ENCODE results near the gene PTTG1IP.
"Not testable (repeated sequence)": the region's sequence is repeated elsewhere in the genome, so short reads cannot be mapped to it uniquely, and the experiment has no call there.

The PTTG1IP gene, protein sequence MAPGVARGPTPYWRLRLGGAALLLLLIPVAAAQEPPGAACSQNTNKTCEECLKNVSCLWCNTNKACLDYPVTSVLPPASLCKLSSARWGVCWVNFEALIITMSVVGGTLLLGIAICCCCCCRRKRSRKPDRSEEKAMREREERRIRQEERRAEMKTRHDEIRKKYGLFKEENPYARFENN

DNA sequence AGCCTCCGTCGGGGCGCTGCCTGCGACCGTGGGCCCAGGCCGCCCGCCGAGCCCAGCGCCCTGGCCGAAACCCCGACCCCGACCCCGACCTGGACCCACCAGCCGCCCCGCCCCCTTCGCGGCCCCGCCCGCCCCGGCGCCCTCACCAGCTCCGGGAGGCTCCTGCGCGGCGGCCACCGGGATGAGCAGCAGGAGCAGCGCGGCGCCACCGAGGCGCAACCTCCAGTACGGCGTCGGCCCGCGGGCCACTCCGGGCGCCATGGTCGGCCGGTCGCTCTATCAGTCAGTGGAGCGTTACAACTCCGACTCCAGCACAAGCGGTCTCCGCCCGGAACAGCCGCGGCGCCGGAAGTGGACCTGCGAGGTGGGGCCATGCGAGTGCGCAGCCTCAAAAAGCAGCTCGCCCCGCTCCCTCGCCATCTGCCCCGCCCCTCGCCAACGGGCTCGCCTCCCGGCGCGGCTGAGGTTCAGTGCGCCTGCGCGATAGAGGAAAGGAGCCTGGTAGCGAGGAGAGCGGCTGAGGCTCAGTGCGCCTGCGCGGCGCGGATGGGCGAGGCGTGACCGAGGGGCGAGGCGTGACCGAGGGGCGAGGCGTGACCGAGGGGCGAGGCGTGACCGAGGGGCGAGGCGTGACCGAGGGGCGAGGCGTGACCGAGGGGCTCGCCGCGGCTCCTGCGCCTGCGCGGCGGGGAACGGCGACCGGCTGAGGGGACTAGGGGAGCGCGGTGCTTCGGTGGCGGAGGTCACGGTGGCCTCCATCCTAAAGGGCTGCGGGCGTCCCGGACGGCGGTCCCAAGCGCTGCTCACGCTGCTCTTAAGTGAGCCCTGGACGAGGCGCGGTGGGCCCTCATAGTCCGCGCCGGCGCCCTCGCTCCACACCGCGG is at the start of gene PTTG1IP:
Gene PTTG1IP, minus strand, starts transcription at position 335 of the 884 bp plus-strand sequence. Its CDS starts 74 bp downstream, at position 261.
- DNase-seq (ENCODE audit: low spot score) = peak; percentile 98

DNA sequence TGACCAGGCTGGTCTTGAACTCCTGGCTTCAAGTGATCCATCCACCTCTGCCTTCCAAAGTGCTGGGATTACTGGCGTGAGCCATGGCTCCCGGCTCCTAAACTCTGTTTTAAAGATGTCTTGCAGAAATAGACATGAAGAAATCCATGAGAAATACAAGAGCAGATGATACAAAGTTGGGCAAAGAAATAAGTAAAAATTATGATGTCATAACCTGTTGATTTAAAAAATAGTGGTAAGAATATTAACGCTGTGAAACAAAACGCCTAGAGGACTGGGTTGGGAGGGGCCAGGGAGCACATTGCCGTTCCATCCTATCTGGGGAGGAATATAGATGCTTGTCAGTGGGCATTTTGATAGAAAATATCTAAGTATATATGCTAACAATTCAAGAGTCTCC is 48.4 kb upstream of the PTTG1IP start:
- no peak for DNase-seq (ENCODE audit: low spot score)

- no peak for DNase-seq (ENCODE audit: low spot score)
Observed at GRCh38 chr21:44920694-44921604, 47.5 kb upstream of the PTTG1IP start, which contains the start of gene ITGB2. Gene ITGB2, minus strand, starts transcription at chr21:44920899. Its CDS starts 10,117 bp downstream, at chr21:44910782.

DNA sequence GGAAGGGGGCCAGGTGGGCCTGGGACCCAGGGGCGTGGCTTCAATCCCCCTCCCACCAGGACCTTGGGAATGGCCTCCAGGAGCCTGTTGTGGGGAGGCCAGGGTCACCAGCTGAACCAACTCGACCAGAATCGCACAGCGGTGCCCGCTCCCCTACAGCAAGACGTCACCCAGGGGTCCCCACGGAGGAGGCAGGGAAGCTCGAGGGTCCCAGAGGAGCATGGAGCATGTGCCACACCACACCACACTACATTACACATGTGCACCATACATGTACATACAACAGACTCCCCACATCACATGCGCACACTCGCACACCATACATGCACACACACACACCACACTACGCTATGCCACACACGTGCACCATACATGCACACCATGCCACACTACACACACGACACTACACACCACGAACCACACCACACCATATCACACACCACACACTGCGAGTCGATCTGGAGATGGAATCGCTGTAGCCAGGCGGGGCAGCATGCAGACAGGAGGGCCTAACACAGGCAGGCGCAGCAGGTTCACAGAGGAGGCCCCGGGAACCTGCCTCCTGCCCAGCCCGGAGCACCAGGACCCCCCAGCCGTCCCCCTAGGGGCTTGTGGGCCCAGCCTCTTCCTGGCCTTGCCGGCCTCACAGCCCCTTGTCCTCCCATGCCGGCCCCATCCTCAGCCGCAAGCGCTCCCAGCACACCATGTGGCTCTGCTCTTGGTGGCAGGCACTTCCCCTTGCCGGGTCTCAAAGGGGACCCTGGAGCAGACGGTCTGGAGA is 46.6 kb upstream of the PTTG1IP start:
- DNase-seq (ENCODE audit: low spot score) = no peak

DNA sequence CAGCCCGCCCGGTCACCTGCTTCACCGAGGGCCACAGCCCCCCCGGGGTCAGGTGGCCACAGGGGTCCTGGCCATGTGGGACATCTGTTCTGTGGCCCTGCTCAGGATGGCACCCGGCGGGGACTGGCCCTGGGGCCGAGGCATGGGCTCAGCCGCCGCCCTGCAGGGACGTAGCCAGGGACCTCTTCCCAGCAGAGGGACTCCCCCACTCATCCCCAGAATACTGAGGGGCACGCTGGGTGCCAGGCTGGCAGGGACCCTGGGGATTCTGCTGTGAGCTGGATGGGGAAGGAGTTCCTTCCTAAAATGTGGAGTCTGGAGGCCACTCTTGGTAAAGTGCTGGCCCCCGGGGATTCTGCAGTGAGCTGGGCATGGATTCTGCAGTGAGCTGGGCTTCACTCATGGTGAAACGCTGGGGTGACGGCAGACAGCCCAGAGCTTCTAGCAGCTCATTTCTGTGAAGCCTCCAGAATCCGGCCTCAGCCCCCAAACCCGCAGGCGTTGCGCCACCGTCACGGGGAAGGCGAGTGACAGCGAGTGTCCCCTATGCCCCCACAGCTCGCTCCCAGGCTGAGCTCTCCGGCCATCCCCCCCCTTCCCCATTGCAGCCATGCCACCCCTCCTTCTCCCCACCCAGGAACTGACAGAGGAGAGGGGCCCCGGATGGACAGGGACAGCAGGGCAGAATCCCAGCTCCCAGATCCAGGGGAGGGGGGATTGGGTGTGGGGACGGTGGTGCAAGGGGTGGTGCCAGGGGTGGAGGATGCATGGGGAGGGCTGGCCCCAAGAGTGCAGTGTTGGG is 45.8 kb upstream of the PTTG1IP start:
- no peak for DNase-seq (ENCODE audit: low spot score)

DNA sequence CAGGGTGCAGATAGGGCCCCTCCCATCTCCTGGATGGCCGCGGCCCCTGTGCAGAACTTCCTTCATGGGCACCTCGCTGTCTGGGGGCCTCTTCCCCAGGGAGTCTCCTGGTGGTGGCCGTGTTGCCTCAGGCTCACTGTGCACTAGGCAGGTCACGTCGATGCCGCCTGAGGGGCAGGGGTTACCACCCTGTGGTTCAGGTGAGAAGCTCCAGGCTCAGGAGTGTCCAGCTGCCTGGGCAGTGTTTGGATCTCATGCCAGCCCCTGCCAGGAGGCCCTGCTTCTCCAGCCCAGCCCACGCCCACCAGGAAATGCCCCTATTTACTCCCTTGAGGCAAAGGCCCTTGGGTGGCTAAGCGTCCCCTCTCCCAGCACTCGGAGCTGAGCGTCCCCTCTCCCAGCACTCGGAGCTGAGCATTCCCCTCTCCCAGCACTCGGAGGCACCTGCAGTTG is 45.1 kb upstream of the PTTG1IP start:
- DNase-seq (ENCODE audit: low spot score) = no peak

- DNase-seq (ENCODE audit: low spot score) = no peak
Observed at GRCh38 chr21:44918107-44918470, 44.6 kb upstream of the PTTG1IP start.

DNA sequence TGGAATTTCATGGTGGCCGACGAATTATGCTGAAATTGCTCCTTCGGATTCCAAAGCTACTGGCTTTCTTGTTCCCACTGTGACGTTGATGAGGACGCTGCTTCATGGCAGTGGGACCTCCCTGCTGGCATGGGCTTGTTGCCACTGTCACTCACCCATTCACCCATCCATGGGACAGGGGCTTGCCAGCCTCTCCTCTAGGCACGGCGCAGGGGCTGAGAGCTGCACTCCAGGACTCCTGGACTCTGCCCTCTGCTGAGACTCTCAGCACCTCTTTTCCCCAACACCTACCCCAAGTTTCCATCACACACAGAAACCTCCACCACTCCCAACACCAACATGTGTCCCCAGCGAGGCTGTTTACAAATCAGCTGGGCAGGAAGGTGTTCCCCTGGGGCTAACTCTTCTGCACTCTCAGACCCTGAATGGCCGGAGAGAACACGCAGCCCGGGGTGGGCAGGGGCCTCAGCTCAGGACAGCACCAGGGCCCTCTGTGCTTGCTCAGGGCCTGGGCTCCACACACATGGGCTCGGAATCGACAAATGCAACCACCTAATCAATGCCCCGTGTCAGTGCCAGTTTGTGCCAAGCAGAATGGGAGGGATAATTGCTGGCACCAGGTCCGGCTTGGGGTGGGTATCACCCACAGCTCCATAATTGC is 44.1 kb upstream of the PTTG1IP start:
- DNase-seq (ENCODE audit: low spot score) = no peak

GRCh38 chr21:44916965-44917364 is 43.5 kb upstream of the PTTG1IP start:
- no peak for DNase-seq (ENCODE audit: low spot score)

- no peak for DNase-seq (ENCODE audit: low spot score)
Observed at GRCh38 chr21:44914176-44914874, 40.8 kb upstream of the PTTG1IP start.

GRCh38 chr21:44913425-44914175 is 40.1 kb upstream of the PTTG1IP start:
- no peak for DNase-seq (ENCODE audit: low spot score)

GRCh38 chr21:44912506-44913412 is 39.3 kb upstream of the PTTG1IP start:
- DNase-seq (ENCODE audit: low spot score) = not testable (repeated sequence)

GRCh38 chr21:44912158-44912473 is 38.6 kb upstream of the PTTG1IP start:
- DNase-seq (ENCODE audit: low spot score) = no peak

DNA sequence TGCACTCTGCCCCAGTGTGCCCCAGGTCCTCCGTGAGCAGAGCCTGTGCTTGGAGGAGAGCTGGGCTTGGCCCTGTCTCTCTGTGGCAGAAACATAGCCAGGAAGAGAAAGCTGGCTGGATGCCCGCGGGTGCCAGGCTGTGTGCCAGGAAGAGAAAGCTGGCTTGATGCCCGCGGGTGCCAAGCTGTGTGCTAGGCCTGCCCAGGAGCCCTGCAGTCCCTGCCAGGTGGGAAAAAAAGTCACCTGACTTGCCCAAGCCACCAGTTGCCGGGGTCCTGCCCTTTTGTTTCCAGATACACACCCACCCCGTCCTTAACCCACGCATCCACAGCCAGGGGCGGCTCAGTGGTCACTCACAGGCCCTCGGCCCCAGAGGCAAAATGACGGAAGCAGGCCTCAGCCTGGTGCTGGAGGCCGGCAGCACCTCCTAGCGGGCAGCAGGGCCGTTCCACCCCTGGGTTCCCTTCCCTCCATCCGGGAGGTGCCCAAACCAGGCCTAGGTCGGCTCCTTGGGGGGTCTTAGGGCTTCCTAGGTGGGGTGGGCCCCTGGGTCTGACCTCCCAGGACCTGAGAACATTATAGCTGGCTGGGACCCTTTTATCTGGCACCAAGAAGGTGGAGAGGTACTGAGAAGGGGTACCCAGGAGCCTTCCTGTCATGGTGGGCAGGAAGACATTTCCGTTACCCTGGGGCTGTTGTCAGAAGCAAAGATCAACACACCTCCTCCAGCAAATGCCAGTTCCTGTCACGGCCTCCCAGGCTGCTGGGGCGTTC is 38.1 kb upstream of the PTTG1IP start:
- DNase-seq (ENCODE audit: low spot score) = no peak

DNA sequence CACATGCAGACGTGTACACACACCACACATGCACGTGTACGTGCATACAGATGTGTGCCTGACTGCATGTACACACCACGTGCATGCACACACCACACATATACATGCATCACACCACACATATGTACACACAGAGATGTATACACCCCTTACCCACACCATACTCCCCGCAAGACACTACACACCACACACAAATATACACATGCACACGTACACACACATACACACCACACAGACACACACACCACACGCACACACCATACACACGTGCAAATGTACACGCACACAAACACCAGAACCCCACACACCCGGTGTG is 37.5 kb upstream of the PTTG1IP start:
- DNase-seq (ENCODE audit: low spot score) = no peak

GRCh38 chr21:44910229-44911067 is 37.0 kb upstream of the PTTG1IP start:
- no peak for DNase-seq (ENCODE audit: low spot score)

Measured in kidney capillary endothelial cell (primary cell).